UCSD-AML1 (cell line): ENCODE data around the gene SRPK2.
"Not testable (repeated sequence)": the region's sequence is repeated elsewhere in the genome, so short reads cannot be mapped to it uniquely, and the experiment has no call there.

Experiments
- DNase-seq: peaks from one replicate; lab custom pipeline; 2025; ENCODE audit not compliant: unreplicated experiment; lab: John Stamatoyannopoulos, UW

The SRPK2 gene

GRCh38 chr7:105345003-105345402 is 43.7 kb downstream of the SRPK2 start:
- no peak for DNase-seq

- DNase-seq, result no peak
These were observed 49.1 kb downstream of the SRPK2 start for GRCh38 chr7:105339404-105340323.

- DNase-seq, result no peak
These were observed 51.2 kb downstream of the SRPK2 start for GRCh38 chr7:105337529-105337928.

GRCh38 chr7:105336009-105336408 is 52.7 kb downstream of the SRPK2 start:
- no peak for DNase-seq

GRCh38 chr7:105332661-105333060 is 56.1 kb downstream of the SRPK2 start:
- not testable (repeated sequence) for DNase-seq

GRCh38 chr7:105330526-105330925 is 58.2 kb downstream of the SRPK2 start:
- no peak for DNase-seq

GRCh38 chr7:105327201-105327600 is 61.5 kb downstream of the SRPK2 start:
- DNase-seq, result no peak

- no peak for DNase-seq
These were observed 63.4 kb downstream of the SRPK2 start for GRCh38 chr7:105325216-105325904.

- not testable (repeated sequence) for DNase-seq
These were observed 64.1 kb downstream of the SRPK2 start for GRCh38 chr7:105324606-105325005.

GRCh38 chr7:105323366-105323765 is 65.4 kb downstream of the SRPK2 start:
- DNase-seq, result no peak

- DNase-seq, result no peak
These were observed 66.0 kb downstream of the SRPK2 start for GRCh38 chr7:105322655-105323277.

- DNase-seq, result no peak
These were observed 66.8 kb downstream of the SRPK2 start for GRCh38 chr7:105321754-105322455.

- DNase-seq, result no peak
These were observed 67.8 kb downstream of the SRPK2 start for GRCh38 chr7:105320896-105321295.

- DNase-seq, result no peak
These were observed 69.1 kb downstream of the SRPK2 start for GRCh38 chr7:105319578-105319977.

- no peak for DNase-seq
These were observed 72.0 kb downstream of the SRPK2 start for GRCh38 chr7:105316578-105317344.

GRCh38 chr7:105315357-105315756 is 73.4 kb downstream of the SRPK2 start:
- no peak for DNase-seq

- no peak for DNase-seq
These were observed 79.2 kb downstream of the SRPK2 start for GRCh38 chr7:105309235-105310169.

GRCh38 chr7:105307163-105307672 is 81.5 kb downstream of the SRPK2 start:
- DNase-seq, result no peak

- no peak for DNase-seq
These were observed 82.4 kb downstream of the SRPK2 start for GRCh38 chr7:105306298-105306748.
